HG03558 (cell line): ENCODE measurements around the gene ACOX1.
A peak's percentile ranks its signal among the peaks of the same experiment; 100 is the strongest.

Experiments
- ATAC-seq: cut with Tn5 transposase; IDR thresholded peaks from one replicate; pipeline ENCODE4 v1.9.1; 2021; ENCODE audit warnings: moderate number of reproducible peaks; ENCODE audit not compliant: unreplicated experiment; ENCODE audit errors: extremely low read depth

The ACOX1 gene

DNA sequence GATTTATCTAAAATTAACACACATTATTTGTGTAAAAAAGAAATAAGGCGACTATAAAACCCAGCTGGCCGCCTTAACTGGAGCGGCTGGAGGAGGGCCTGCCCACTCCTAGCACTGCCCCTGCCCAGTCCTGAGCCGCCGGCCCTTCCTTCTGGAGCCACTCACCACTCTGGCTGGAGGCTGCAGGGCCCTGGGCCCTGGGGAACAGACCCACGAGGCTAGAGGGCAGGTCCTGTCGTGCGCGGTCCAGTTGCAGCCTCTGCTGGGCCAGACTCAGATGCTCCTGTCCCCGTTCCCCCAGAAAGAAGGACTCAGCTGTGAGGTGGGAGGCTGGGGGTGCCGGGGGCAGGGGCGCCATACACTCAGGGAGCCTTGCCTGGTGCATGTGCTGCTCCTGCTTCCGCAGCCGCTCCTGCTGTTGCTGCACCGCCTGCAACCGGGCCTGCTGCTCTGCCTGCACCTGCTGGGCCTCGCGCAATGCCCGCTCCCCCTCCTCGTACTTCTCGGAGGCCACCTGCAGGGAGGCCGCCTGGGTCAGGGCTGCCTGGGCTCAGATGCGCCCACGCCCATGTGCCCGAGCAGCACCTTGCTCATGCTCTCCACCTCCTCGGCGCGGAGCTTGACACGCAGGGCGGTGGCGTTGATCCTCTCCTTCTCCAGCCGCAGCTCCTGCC lies 65.3 kb downstream of the ACOX1 start:
- ATAC-seq = no peak

DNA sequence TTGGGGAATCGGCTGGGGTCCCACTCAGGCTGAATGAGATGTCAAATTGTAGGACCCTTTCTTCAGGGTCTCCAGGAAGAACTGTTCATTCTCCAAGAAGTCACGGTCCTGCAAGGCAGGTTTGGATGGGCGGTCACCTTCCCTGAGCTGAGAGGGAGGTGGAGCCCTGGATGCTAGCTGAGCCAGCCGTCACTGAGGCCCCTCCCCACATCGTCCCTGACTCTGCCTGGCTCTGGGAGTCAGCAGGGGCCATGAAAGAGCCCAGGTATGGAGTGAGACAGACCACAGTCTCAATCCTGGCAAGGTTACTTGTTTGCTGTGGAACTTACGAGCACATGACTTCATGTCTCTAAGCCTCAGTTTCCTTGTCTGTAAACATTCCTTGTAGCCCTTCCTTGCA lies 68.3 kb downstream of the ACOX1 start:
- ATAC-seq = no peak

DNA sequence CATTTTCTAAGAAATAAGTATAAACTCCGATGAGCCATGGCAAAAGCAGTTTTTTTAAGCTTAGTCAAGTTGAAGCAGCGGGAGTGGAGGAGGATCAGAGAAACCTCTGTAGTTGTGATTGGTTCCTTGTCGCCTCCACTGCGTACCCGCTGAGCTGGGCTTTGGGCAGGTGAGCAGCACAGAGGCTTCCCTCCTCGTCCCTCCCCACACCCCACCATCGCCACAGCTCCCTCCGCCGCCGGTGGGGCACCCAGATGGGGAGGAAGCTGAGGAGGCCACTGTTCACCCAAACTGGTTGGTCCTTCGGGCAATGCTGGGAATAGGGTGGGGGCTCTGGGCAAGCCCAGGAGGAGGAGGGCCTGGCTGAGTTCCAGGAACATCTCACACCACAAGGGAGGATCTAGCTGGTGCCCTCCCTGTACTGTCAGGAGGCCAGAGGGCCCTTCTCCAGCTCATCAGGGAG lies 69.1 kb downstream of the ACOX1 start:
- ATAC-seq = no peak

- ATAC-seq = no peak
Measured at GRCh38 chr17:75909051-75909811, 69.7 kb downstream of the ACOX1 start.

- ATAC-seq = no peak
Measured at GRCh38 chr17:75908201-75908600, 70.8 kb downstream of the ACOX1 start.

- ATAC-seq = no peak
Measured at GRCh38 chr17:75906143-75906884, 72.7 kb downstream of the ACOX1 start.

- ATAC-seq = peak; percentile 81
Measured at GRCh38 chr17:75904749-75905521, 74.0 kb downstream of the ACOX1 start, which contains the start of gene MRPL38. Gene MRPL38 (minus strand): TSS chr17:75904884. CDS start chr17:75904875, 9 bp downstream.

- no peak for ATAC-seq
Measured at GRCh38 chr17:75902406-75902805, 76.6 kb downstream of the ACOX1 start.

DNA sequence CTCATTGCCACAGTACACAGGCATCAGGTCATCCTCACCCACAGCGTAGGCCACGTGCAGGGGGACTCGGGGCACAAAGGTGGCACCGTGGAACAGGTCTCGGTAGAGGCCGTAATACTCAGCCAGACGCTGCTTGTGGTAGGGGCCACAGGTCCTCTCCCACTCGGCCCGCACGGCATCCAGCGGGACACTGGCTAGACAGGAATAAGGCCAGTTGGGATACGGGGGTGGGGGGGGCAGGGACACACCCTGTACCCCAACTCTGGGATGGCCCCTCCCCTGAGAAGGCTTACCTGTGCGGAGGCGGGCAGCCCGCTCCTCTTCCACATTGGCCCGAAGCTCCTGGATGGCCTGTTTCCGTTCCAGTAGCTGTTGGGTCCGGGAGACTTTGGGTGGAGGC lies 77.2 kb downstream of the ACOX1 start:
- ATAC-seq = no peak

DNA sequence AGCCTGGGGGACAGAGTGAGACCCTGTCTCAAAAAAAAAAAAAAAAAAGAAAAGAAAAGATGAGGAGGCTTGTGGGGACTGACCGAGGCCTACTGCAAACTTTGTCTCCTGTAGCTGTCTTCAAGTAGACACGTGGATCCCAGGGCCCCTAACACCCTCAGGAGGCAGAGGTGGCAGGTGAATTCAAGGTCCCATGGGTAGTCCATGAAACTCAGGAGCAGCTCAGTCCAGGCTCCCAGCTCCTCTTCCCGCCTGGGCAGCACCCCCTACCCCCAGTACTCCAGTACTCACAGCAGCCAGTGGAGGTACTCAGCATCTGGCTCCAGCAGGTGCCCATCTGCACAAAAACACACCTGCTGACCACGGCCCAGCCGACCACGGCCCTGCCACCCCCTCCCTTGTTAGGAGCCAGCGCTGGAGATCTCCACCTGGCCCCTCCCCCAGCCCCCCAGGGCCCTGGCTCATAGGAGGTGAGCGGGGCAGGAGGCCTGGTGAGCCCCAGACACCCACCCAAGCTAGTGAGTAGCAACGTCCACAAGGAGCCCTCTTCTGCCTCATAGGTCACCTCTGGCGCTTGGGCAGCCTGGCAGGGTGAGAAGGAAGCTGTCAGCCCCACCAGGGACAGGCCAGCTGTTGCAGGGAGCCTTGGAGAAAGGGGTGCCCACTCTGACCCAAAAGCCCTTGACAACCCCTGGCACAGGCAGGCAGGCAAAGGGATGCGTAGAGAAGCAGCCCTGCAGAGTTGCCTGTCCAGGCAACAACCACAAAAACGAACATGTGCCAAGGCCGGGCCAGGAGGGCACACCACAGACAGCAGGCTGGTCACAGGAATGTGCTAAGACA lies 78.1 kb downstream of the ACOX1 start:
- ATAC-seq = no peak

DNA sequence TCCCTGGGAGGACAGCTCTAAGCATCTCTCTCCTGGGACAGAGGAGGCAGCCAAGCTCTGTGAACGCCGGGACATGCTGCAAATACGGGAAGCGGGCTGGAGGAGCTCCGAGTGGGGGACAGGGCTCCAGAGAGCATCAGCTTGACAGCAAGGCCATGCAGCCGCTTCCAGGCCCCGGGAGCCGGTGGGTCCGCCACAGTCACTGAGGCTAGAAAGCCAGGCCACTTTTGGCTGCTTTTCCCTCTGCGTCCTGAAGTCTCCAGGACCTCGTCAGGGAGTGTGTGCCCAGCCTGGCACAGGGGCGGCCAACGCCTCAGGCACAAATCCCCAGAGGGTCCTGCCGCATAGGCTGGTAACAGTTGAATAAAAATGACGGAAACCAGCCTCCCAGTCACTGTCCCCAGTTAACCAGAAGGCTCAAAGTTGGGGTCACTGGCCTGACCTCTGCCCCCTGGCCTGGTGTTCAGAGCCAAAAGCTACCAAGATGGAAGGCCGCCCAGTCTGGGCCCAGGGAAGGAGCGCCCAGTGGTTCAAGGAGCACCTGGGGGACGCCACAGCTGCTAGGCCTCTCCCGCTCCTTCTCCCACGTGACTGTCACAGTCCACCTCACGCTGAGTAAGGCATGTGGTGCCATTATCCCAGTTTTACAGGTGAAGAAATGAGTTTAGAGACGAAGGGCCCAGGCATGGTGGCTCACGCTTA lies 79.0 kb downstream of the ACOX1 start:
- no peak for ATAC-seq

- ATAC-seq = no peak
Measured at GRCh38 chr17:75899353-75899752, 79.6 kb downstream of the ACOX1 start.

DNA sequence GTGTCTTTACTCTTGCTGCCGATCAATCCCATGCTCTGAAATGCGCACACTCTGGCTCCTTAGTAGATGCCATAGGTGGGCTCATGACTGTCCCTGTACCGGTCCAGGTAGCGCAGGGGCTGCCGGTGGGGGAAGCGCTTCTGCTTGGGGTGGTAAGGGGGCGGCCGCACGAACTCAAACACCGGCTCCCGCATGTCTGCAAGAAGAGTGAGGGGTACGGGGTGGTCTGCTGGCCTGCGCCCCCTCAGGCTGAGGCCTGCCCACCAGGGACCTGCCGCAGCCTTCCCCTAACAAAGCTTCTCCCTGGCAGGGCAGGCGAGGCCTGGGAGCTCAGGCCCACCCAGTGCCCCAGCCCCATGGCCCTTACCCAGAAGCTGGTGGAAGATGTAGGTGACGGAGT lies 80.2 kb downstream of the ACOX1 start:
- no peak for ATAC-seq

- no peak for ATAC-seq
Measured at GRCh38 chr17:75898065-75898464, 80.9 kb downstream of the ACOX1 start.

DNA sequence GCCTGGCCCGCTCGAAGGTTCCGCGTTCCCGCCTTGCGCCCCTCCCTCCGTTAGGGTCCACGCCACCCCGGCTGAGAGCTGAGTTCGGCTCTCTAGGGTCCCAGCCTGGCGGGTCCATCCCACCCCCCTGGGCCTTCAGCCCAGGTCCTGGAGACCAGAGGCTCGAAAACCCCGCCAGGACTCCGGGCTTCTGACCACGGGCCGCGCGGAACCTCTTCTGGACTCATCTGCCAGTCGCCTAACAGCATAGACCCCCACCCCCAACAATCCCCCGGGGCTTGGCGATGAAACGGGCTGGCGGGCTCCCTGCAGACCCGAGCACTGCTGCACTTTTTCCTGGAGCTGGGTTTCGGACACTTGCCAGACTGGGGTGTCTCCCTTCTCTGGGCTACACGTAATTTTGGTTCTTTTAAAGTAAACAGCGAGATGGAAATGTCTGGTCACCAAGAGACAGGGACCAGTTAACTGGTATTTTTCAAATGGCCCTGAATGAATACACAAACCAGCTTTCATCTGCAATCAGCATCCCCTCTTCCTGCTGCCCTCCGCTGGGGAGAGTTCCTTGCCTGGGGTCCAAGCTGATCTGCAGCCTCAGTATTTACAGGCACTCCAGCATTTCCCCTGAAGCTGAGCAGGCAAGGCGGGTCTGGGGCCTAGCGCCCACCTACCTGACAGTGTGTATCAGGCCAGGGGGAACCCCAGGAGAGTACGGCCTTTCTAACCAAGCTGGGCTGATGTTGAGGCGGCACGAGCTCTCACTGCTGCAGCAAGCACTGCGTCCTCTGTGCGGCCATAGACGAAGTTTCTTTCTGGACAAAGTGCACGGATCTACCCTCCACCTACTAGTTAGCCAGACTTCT lies 81.6 kb downstream of the ACOX1 start:
- ATAC-seq = no peak

- no peak for ATAC-seq
Measured at GRCh38 chr17:75896415-75897159, 82.4 kb downstream of the ACOX1 start, which contains the start of gene TRIM65. Gene TRIM65 (minus strand): TSS chr17:75896951. CDS start chr17:75896937, 14 bp downstream.
